ENCODE data around the gene SCAF4. TPM values are rescaled to one million over a fixed set of nuclear protein-coding genes. Genes with fewer than 3 reads are reported as not detected.

The SCAF4 gene
- total RNA-seq, 1 donor from 2014 or later: 49.7 TPM

DNA sequence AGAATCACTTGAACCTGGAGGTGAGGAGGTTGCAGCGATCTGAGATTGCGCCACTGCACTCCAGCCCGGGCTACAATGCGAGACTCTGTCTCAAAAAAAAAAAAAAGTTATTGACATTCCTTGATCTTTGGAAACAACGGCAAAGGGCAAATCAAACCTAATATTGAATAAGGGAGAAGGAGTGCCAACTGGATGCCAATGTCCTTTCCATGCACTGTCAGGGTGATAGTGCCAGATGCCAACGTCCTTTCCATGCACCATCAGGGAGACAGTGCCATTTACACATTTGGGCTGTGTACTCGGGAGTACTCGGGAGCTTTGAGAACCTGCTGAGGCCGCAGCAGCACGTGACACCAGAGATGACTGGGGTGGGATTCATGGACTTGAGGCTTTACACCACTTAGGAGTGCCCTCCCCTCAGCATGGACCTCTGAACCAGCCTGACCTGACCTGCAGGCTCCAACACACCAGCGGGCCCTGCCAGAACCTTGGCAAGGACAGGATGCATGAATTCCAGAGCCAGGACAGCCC, 106.9 kb downstream of the SCAF4 start:
- no peaks in the 10 kb centered on the region for H3K9me3 Mint-ChIP-seq (ENCODE audit: unreplicated experiment)
- DNase-seq (ENCODE audit: low spot score): no peak
- peaks cover 7% of the 10 kb centered on the region for H3K4me1 Mint-ChIP-seq (ENCODE audit: unreplicated experiment)
- no peak overlapping the region for H3K27ac Mint-ChIP-seq (ENCODE audit: unreplicated experiment)
- H3K27me3 Mint-ChIP-seq (ENCODE audit: unreplicated experiment): peaks cover 1% of the 10 kb centered on the region
- H3K4me3 Mint-ChIP-seq (ENCODE audit: unreplicated experiment): no peak overlapping the region
- TF ChIP-seq, protein P1, sequence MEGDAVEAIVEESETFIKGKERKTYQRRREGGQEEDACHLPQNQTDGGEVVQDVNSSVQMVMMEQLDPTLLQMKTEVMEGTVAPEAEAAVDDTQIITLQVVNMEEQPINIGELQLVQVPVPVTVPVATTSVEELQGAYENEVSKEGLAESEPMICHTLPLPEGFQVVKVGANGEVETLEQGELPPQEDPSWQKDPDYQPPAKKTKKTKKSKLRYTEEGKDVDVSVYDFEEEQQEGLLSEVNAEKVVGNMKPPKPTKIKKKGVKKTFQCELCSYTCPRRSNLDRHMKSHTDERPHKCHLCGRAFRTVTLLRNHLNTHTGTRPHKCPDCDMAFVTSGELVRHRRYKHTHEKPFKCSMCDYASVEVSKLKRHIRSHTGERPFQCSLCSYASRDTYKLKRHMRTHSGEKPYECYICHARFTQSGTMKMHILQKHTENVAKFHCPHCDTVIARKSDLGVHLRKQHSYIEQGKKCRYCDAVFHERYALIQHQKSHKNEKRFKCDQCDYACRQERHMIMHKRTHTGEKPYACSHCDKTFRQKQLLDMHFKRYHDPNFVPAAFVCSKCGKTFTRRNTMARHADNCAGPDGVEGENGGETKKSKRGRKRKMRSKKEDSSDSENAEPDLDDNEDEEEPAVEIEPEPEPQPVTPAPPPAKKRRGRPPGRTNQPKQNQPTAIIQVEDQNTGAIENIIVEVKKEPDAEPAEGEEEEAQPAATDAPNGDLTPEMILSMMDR (IDR thresholded peaks at IDR 0.05; ENCODE audit: unreplicated experiment): no peak
- H3K36me3 Mint-ChIP-seq (ENCODE audit: low read depth, unreplicated experiment): no peaks in the 10 kb centered on the region

DNA sequence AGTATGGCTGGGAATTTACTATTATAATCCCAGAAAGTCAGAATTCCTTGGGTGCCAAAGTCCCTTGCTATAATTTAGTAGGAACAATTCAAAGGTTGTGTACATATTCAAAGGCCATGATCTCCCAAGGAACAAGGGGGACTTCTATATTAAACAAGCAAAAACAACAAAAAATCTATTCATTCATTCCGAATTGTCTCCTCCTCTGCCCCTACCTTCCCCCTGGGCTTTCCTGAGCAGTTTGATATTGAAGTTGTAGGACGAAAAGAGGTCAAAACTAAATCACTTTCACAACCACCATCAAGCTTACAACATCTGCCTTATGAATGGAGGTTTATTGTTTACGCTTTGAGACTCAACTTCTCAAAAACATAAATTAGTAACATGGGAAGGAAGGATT, 107.7 kb downstream of the SCAF4 start:
- no peak overlapping the region for H3K4me3 Mint-ChIP-seq (ENCODE audit: unreplicated experiment)
- TF ChIP-seq, protein P1 (IDR thresholded peaks at IDR 0.05; ENCODE audit: unreplicated experiment): no peak
- peaks cover 7% of the 10 kb centered on the region for H3K4me1 Mint-ChIP-seq (ENCODE audit: unreplicated experiment)
- no peak for DNase-seq (ENCODE audit: low spot score)
- H3K36me3 Mint-ChIP-seq (ENCODE audit: low read depth, unreplicated experiment): no peaks in the 10 kb centered on the region
- peaks cover 1% of the 10 kb centered on the region for H3K27me3 Mint-ChIP-seq (ENCODE audit: unreplicated experiment)
- H3K9me3 Mint-ChIP-seq (ENCODE audit: unreplicated experiment): no peaks in the 10 kb centered on the region
- no peak overlapping the region for H3K27ac Mint-ChIP-seq (ENCODE audit: unreplicated experiment)

- TF ChIP-seq, protein P1 (IDR thresholded peaks at IDR 0.05; ENCODE audit: unreplicated experiment): no peak
- H3K9me3 Mint-ChIP-seq (ENCODE audit: unreplicated experiment): no peaks in the 10 kb centered on the region
- peaks cover 7% of the 10 kb centered on the region for H3K4me1 Mint-ChIP-seq (ENCODE audit: unreplicated experiment)
- no peak overlapping the region for H3K27ac Mint-ChIP-seq (ENCODE audit: unreplicated experiment)
- DNase-seq (ENCODE audit: low spot score): no peak
- H3K4me3 Mint-ChIP-seq (ENCODE audit: unreplicated experiment): no peak overlapping the region
- H3K36me3 Mint-ChIP-seq (ENCODE audit: low read depth, unreplicated experiment): no peaks in the 10 kb centered on the region
- H3K27me3 Mint-ChIP-seq (ENCODE audit: unreplicated experiment): peaks cover 1% of the 10 kb centered on the region
Observed at GRCh38 chr21:31623664-31624063, 108.3 kb downstream of the SCAF4 start.

- DNase-seq (ENCODE audit: low spot score): no peak
- Mint-ChIP-seq H3K9me3 (ENCODE audit: unreplicated experiment) (no peaks in the 10 kb centered on the region), H3K4me3 (ENCODE audit: unreplicated experiment) (no peak overlapping the region), H3K4me1 (ENCODE audit: unreplicated experiment) (peaks cover 7% of the 10 kb centered on the region), H3K36me3 (ENCODE audit: low read depth, unreplicated experiment) (no peaks in the 10 kb centered on the region), H3K27ac (ENCODE audit: unreplicated experiment) (no peak overlapping the region), H3K27me3 (ENCODE audit: unreplicated experiment) (peaks cover 1% of the 10 kb centered on the region)
- TF ChIP-seq, protein P1 (IDR thresholded peaks at IDR 0.05; ENCODE audit: unreplicated experiment): no peak
Observed at GRCh38 chr21:31622397-31622796, 109.5 kb downstream of the SCAF4 start.

Other genes with a start within 250 kb of the SCAF4 start
- gene SOD1, start 72.4 kb downstream of the SCAF4 start, total RNA-seq (ENCODE audit: unreplicated experiment): 145 TPM
- gene HUNK, start 140.9 kb upstream of the SCAF4 start, total RNA-seq (ENCODE audit: unreplicated experiment): 19.3 TPM

Data from endothelial cell (in vitro differentiated cells).